BJ (cell line): ENCODE data around the gene PLEKHM2. TPM values are rescaled to one million over a fixed set of nuclear protein-coding genes. Genes with fewer than 3 reads are reported as not detected.
A peak's percentile ranks its signal among the peaks of the same experiment; 100 is the strongest.

ENCODE experiments used
- CTCF ChIA-PET: fragments of 350-600 bp; formaldehyde crosslinking; extraction: SDS; loops from one replicate; lab custom pipeline; 2021; ENCODE audit warnings: antibody characterized with exemption, inconsistent platforms; lab: Yijun Ruan, JAX
- POLR2A ChIA-PET: fragments of 300-600 bp; sonication (Branson Sonifier 250); formaldehyde crosslinking; extraction: SDS; loops from one replicate; lab custom pipeline; 2021; ENCODE audit warnings: antibody characterized with exemption; lab: Charles Lee
- DNase-seq: peaks from one replicate; pipeline ENCODE4 v3.0.0-alpha.2; 2011; ENCODE audit warnings: low read depth
- H3K27me3 ChIP-seq: 2 replicates; pipeline ENCODE4 v1.6.0; 2011; ENCODE audit warnings: low read length; ENCODE audit not compliant: control insufficient read depth, insufficient read depth
- H3K36me3 ChIP-seq: 2 replicates; pipeline ENCODE4 v1.5.1; 2011; ENCODE audit warnings: low read length; ENCODE audit not compliant: control insufficient read depth, insufficient read depth
- H3K4me3 ChIP-seq: 2 replicates; pipeline ENCODE4 v1.5.1; 2011; ENCODE audit warnings: low read depth, mild to moderate bottlenecking, control low read depth, low read length
- CTCF ChIP-seq: IDR thresholded peaks from 2 replicates; pipeline ENCODE4 v1.5.1; 2011; ENCODE audit warnings: low read depth, mild to moderate bottlenecking, control low read depth, inconsistent platforms, low read length, moderate library complexity; ENCODE audit not compliant: insufficient read depth
- polyA plus RNA-seq: library from polyadenylated mRNA; depleted of rRNA; stranded (reverse); fragments of >200 nt; gene quantifications from 2 replicates; pipeline ENCODE4 v1.2.3, GENCODE V29; 2011

PLEKHM2 gene
- polyA plus RNA-seq, 1 experiment = 58.3 TPM

DNA sequence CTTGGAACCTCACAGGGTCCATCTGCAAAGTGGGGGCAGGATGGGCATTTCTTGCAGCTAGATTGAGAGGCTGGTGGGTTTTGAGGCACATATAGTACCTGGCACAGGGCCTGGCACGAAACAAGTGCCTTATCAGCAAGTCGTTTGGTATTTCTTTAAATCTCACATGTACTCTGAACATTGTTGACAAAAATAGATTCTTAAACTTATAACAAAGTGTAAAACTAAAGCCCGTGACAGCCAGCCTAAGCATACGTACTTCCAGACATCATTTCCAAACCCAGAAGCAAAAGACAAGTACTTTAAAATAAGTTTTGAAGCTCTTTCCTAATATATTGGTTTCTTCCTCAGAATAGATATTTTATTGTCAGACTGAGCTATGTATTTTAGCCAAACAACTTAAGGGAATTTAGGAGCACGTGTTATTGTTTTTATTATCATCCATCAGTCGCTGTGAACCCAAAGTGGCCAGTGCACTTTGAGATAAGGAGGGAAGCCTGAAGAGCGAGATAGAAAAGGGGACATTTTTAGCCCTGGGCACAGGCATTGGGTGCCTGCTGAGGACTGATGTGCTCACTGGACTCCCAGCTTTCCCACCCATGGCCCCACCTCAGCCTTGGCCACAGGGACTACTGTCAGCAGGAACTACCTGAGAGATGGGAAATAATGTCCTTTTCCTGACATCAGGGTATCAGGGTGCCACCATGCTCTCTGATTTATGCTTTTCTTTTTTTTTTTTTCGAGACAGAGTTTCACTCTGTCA is 77.4 kb downstream of the PLEKHM2 start:
- ChIA-PET POLR2A (no interaction called here), CTCF (interaction anchor here (0.8 to 1.7 kb wide), 2 partner anchors 31 to 60 kb away, joined by 3 to 7 read pairs; no protein-coding TSS in a partner anchor)
- no peak for DNase-seq
- H3K36me3 ChIP-seq = peaks cover 19% of the 10 kb centered on the region
- H3K27me3 ChIP-seq = no peaks in the 10 kb centered on the region
- TF ChIP-seq CTCF = no peak
- peak overlapping the region; percentile 32 for H3K4me3 ChIP-seq

GRCh38 chr1:15762546-15762945 is 78.4 kb downstream of the PLEKHM2 start:
- DNase-seq = no peak
- no peak for TF ChIP-seq CTCF
- POLR2A ChIA-PET = no interaction called here

GRCh38 chr1:15764269-15764764 is 80.2 kb downstream of the PLEKHM2 start:
- no peak for DNase-seq
- ChIA-PET CTCF (no interaction called here), POLR2A (no interaction called here)
- no peak overlapping the region for H3K4me3 ChIP-seq
- H3K36me3 ChIP-seq = peaks cover 30% of the 10 kb centered on the region
- no peak for TF ChIP-seq CTCF
- no peaks in the 10 kb centered on the region for H3K27me3 ChIP-seq

More at GRCh38 chr1:15762546-15762945, 78.4 kb downstream of the PLEKHM2 start:
- CTCF ChIA-PET = no interaction called here
- no peaks in the 10 kb centered on the region for H3K27me3 ChIP-seq
- peaks cover 20% of the 10 kb centered on the region for H3K36me3 ChIP-seq
- no peak overlapping the region for H3K4me3 ChIP-seq

GRCh38 chr1:15764890-15765289 is 80.8 kb downstream of the PLEKHM2 start:
- H3K4me3 ChIP-seq = no peak overlapping the region
- no peak for DNase-seq
- H3K36me3 ChIP-seq = peaks cover 31% of the 10 kb centered on the region
- H3K27me3 ChIP-seq = no peaks in the 10 kb centered on the region
- no peak for TF ChIP-seq CTCF
- POLR2A ChIA-PET = no interaction called here
- CTCF ChIA-PET = no interaction called here

DNA sequence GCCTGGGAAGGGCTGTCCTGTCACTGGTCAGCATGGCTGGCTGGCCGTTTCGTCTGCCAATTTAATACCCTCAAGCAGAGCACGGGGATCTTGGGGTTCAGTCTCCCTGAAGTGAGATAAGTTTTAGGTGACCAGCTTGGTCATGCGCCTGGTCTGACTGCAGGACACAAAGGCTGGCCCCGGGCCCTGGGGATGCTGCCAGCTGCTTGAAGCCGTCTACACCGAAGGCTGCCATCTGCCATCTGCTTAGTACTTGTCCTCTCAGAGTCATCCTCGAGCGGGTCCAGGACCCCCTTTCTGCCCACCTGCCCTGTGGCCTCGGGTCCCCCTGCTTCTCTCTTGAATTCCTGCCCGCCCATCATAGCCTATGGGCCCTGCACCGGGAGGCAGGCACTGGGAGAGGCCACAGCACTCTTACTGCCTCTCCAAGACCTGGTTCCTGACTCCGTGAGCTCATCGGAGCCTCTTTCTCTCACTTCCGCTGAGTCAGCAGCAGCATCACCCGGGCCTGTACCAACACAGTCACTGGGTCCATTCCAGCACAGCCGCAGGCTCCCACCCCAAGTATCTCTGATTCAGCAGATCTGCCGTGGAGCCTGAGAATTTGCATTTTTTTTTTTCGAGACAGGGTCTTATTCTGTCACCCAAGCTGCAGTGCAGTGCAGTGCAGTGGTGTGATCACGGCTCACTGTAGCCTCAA is 81.5 kb downstream of the PLEKHM2 start:
- POLR2A ChIA-PET = no interaction called here
- Histone ChIP-seq H3K27me3 (no peaks in the 10 kb centered on the region), H3K36me3 (peaks cover 37% of the 10 kb centered on the region), H3K4me3 (no peak overlapping the region)
- DNase-seq = no peak
- CTCF ChIA-PET = no interaction called here
- no peak for TF ChIP-seq CTCF
